ENCODE results near the gene IFT122.

IFT122 gene

DNA sequence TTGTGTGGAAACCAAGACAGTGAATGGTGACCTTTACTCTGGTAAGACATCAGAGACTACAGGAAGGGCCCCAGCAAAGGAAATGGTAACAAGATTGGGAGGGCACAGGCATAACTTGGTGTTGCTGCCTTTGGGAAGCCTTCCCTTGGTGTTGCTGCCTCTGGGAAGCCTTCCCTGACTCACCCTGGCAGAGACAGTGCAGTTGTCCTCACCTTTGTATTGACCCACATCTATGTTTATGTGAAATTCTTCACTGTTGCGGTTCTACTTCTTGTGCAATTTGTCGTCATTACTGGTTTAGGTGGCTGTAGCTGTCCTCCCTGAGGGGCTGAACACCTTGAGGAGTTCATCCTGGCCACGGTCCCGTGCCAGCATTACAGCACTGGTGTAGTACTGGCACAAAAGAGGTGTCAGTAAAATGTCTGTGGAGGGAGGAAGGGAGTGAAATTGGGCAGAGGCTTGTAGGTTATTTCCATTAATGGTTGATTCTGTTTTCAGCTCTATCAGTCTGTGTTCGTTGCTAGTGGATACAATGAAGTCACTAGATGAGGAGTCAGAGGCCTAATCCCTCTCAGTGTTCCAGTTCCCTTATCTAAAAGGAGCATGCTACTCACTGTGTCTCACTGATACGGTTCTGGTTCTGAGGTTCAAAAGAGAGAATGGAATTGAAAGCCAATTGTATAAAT is 21.6 kb downstream of the IFT122 start:
- TF ChIP-seq EP300 (IDR thresholded peaks at IDR 0.05; ENCODE audit: borderline replicate concordance), result no peak
- no peak for TF ChIP-seq RAD21 (IDR thresholded peaks at IDR 0.05; ENCODE audit: low read depth)
- no peak for TF ChIP-seq TAF1 (IDR thresholded peaks at IDR 0.05; ENCODE audit: low read depth)
- TF ChIP-seq EGR1 (IDR thresholded peaks at IDR 0.05), result no peak
- TF ChIP-seq YY1 (IDR thresholded peaks at IDR 0.05; ENCODE audit: low read depth), result no peak
- no peak for TF ChIP-seq CREB1 (IDR thresholded peaks at IDR 0.05; ENCODE audit: low read depth)
- TF ChIP-seq, protein P1, sequence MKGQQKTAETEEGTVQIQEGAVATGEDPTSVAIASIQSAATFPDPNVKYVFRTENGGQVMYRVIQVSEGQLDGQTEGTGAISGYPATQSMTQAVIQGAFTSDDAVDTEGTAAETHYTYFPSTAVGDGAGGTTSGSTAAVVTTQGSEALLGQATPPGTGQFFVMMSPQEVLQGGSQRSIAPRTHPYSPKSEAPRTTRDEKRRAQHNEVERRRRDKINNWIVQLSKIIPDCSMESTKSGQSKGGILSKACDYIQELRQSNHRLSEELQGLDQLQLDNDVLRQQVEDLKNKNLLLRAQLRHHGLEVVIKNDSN (IDR thresholded peaks at IDR 0.05), result no peak
- TF ChIP-seq CEBPB (IDR thresholded peaks at IDR 0.05), result no peak
- TF ChIP-seq TEAD4 (IDR thresholded peaks at IDR 0.05), result no peak
- TF ChIP-seq NFIC (IDR thresholded peaks at IDR 0.05), result no peak
- no peak for TF ChIP-seq TCF12 (IDR thresholded peaks at IDR 0.05; ENCODE audit: low read depth)
- TF ChIP-seq, protein P2, sequence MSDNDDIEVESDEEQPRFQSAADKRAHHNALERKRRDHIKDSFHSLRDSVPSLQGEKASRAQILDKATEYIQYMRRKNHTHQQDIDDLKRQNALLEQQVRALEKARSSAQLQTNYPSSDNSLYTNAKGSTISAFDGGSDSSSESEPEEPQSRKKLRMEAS (IDR thresholded peaks at IDR 0.05), result no peak
- TF ChIP-seq, protein P3, sequence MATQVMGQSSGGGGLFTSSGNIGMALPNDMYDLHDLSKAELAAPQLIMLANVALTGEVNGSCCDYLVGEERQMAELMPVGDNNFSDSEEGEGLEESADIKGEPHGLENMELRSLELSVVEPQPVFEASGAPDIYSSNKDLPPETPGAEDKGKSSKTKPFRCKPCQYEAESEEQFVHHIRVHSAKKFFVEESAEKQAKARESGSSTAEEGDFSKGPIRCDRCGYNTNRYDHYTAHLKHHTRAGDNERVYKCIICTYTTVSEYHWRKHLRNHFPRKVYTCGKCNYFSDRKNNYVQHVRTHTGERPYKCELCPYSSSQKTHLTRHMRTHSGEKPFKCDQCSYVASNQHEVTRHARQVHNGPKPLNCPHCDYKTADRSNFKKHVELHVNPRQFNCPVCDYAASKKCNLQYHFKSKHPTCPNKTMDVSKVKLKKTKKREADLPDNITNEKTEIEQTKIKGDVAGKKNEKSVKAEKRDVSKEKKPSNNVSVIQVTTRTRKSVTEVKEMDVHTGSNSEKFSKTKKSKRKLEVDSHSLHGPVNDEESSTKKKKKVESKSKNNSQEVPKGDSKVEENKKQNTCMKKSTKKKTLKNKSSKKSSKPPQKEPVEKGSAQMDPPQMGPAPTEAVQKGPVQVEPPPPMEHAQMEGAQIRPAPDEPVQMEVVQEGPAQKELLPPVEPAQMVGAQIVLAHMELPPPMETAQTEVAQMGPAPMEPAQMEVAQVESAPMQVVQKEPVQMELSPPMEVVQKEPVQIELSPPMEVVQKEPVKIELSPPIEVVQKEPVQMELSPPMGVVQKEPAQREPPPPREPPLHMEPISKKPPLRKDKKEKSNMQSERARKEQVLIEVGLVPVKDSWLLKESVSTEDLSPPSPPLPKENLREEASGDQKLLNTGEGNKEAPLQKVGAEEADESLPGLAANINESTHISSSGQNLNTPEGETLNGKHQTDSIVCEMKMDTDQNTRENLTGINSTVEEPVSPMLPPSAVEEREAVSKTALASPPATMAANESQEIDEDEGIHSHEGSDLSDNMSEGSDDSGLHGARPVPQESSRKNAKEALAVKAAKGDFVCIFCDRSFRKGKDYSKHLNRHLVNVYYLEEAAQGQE (IDR thresholded peaks at IDR 0.05; ENCODE audit: low read depth), result no peak
- TF ChIP-seq FOXM1 (IDR thresholded peaks at IDR 0.05; ENCODE audit: borderline replicate concordance, low read depth), result no peak
- TF ChIP-seq ZBTB7A (IDR thresholded peaks at IDR 0.05; ENCODE audit: low read depth), result no peak

DNA sequence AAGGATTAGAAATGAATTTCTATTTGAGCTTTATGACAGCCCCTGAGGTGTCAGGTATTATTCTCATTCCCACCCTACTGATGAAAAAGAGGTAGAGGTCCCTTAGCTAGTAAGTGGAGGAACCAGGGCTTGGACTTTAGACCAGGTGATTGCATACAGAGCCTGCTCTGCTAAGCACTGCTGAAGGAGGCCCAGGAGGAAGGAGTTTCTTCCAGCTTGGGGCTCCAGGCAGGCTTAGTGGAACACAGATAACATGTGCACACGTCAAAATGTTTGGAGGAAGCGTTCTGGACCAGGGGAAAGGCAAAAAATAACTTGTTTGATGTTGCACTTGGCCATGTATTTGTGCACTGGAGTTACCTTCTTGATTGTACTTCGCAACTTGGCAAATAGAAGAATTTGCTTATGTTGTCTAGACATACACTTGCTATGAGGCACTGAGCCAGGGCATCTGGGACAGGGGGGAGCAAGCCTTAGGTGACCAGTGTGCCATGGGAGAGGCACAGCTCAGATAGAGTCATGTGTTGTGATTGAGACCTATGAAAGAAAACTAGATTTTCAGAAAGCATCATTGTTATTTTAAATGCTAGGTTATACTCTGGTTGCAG is 22.4 kb downstream of the IFT122 start:
- TF ChIP-seq ZBTB7A (IDR thresholded peaks at IDR 0.05; ENCODE audit: low read depth), result no peak
- TF ChIP-seq, protein P3 (IDR thresholded peaks at IDR 0.05; ENCODE audit: low read depth), result no peak
- no peak for TF ChIP-seq CEBPB (IDR thresholded peaks at IDR 0.05)
- TF ChIP-seq TAF1 (IDR thresholded peaks at IDR 0.05; ENCODE audit: low read depth), result no peak
- no peak for TF ChIP-seq FOXM1 (IDR thresholded peaks at IDR 0.05; ENCODE audit: borderline replicate concordance, low read depth)
- no peak for TF ChIP-seq TEAD4 (IDR thresholded peaks at IDR 0.05)
- no peak for TF ChIP-seq RAD21 (IDR thresholded peaks at IDR 0.05; ENCODE audit: low read depth)
- TF ChIP-seq EGR1 (IDR thresholded peaks at IDR 0.05), result no peak
- TF ChIP-seq, protein P2 (IDR thresholded peaks at IDR 0.05), result no peak

DNA sequence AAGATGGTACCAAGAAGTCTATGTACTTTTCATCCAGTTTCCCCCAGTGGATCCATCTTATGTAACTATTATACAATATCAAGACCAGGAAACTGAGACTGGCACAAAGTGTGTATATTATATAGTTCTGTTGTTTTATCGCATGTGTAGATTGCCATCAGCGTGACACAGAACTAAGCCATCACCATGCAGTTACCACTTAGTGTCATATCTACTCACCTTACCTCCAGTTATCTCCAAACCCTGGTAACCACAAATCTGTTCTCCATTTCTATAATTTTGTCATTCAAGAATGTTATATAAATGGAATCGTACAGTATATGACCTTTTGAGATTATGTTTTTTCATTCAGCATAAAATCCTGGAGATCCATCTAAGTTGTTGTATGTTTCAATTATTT is 23.1 kb downstream of the IFT122 start:
- TF ChIP-seq EGR1 (IDR thresholded peaks at IDR 0.05) (no peak), FOXM1 (IDR thresholded peaks at IDR 0.05; ENCODE audit: borderline replicate concordance, low read depth) (no peak), NFIC (IDR thresholded peaks at IDR 0.05) (no peak), TEAD4 (IDR thresholded peaks at IDR 0.05) (no peak), CEBPB (IDR thresholded peaks at IDR 0.05) (no peak), RAD21 (IDR thresholded peaks at IDR 0.05; ENCODE audit: low read depth) (no peak), YY1 (IDR thresholded peaks at IDR 0.05; ENCODE audit: low read depth) (no peak), ZBTB7A (IDR thresholded peaks at IDR 0.05; ENCODE audit: low read depth) (no peak), TAF1 (IDR thresholded peaks at IDR 0.05; ENCODE audit: low read depth) (no peak), TCF12 (IDR thresholded peaks at IDR 0.05; ENCODE audit: low read depth) (no peak), CREB1 (IDR thresholded peaks at IDR 0.05; ENCODE audit: low read depth) (no peak), EP300 (IDR thresholded peaks at IDR 0.05; ENCODE audit: borderline replicate concordance) (no peak)
- TF ChIP-seq, protein P1 (IDR thresholded peaks at IDR 0.05), result no peak
- TF ChIP-seq, protein P2 (IDR thresholded peaks at IDR 0.05), result no peak
- TF ChIP-seq, protein P3 (IDR thresholded peaks at IDR 0.05; ENCODE audit: low read depth), result no peak

All from Ishikawa (cell line).